Activated CD8-positive, alpha-beta memory T cell treated with anti-CD3 and anti-CD28 coated beads, Interleukin-2, amount 50 U/mL, for 1 hour (primary cell): ENCODE results near the gene FBLN5.
"Not testable (repeated sequence)": the region's sequence is repeated elsewhere in the genome, so short reads cannot be mapped to it uniquely, and the experiment has no call there.

Experiments used
- DNase-seq: peaks from one replicate; pipeline ENCODE4 v3.0.0-alpha.2; 2020; ENCODE audit errors: extremely low read depth

The FBLN5 gene

DNA sequence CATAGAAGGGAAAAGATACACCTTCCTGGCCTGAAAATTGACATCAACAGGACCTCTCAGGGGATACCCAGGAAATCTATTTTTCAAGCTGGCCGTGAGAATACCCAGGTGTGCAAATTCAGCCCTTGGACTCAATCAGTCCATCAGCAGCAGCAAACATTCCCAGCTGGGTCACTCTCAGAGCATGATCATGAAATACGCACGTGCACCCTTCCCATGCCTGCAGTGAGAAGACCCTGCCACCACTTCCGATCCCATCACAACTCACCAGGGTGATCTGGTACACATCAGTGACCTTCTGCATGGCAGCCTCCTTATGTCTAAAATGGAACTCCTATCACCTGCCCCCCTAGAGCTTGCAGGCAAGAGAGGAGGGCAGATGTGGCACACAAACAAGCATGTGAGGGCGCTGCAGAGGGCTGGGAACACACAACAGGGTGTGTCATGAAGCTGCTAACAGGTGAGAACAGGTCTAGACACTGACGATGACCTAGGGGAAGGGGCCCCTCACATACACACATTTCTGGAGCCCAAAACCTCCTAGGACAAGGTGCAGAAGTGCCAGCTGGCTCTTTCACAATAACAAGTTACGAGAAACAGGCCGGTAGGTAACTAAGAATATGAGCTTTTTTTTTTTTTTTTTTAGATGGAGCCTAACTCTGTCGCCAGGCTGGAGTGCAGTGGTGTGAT, 42.4 kb downstream of the FBLN5 start:
- DNase-seq: no peak

DNA sequence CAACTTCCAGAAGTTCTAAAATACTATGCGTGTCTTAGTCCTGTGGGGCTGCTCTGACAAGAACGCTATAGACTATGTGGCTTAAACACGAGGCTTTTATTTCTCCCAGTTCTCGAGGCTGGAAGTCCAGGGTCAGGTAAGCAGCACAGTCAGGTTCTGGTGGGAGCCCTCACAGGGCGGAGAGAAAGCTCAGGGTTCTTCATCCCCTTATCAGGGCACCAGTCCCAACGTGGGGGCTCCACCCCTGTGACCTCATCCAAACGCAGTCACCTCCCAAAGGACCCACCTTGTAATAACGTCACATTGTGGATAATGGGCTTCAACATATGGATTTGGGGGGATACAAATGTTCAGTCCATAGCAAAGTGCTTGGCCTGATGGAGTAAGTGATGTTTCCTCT, 43.0 kb downstream of the FBLN5 start:
- no peak for DNase-seq

DNA sequence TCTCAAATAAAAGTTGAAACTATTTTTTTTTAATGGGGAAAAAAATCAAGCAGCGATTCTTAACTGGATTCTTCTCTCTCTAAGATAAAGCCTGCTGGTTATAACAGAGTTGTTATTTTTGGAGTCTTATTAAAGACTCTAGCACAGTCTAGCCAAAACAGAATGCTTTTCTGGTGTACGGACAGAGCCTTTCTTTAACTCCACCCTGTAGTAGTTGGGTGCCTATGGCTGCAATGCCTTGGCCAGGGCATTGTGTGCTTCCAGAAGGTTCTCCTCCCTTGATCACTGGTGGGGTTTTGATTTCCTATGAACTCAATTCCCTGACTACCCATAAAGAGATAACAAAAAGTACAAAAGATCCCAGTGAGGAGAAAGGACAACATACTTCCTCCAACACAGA, 44.4 kb downstream of the FBLN5 start:
- DNase-seq: no peak

DNA sequence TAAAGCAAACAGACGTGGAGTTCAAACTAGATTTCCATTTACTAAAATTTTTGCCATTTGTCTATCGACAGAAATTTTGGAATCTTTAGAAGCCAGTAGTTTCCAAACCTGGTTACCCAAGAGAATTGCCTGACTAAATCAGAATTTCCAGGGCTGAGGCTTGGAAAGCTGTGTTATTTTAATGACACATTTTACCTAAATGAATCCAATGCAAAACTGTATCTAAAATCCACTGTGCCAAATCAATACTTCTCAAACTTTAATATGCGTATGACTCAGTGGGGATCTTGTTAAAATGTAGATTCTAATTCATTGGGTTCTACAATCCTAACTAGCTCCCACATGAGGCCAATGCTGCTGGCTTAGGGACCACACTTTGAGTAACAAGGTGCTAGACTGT, 45.2 kb downstream of the FBLN5 start:
- no peak for DNase-seq

DNA sequence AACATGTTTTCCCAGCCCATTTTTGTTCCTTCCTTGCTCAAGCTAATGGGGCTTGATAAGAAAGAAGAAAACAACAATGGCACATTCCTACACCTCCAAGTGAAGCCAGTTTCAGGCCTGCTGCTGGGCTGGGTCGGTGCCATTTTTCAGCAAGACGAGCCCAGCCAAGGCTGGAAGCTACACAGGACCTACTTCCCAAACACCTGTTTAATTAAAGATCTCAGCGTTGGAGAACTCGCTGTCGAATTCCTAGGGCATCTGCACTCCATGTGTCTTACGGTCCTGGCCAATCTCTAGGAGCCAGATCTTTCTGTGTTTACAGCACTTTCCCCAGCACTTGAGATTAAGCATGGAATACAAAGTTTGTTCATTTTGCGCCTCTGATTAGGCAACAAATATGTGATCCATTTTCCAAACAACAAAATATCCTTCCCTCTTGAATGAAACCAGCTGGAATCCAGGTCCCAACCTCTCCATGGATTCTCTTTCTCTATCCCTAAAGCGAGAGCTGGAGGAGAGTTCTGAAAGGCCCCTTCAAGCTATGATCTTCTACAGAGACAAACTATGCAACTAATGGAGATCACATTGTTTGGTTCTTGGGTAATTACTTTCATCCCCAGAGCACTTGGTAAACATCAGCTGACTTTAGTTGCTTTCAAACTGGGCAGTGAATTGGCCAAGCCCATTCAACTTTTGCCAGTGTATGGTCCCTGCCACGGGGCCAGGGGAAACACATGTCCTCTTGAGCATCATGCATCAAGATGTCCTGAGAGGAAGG, 45.9 kb downstream of the FBLN5 start:
- no peak for DNase-seq

DNA sequence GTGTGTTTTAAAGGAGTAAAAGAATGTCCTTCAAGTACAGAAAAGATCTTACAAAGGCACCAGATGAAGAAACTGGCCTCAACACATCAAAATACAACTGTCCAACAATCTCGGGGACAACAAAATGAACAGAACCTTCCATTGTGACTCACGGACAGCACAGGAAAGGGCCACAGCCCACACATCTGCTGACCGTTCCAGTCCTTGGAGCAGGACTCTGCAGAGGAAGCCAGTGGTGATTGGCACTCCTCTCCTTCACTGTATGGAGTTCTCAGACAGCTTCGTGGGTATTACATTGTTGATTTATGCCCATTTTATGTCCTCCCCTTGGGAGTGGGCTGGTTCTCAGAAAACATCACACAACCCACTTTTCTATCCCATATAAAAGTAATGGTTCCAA, 47.7 kb downstream of the FBLN5 start:
- DNase-seq: no peak

DNA sequence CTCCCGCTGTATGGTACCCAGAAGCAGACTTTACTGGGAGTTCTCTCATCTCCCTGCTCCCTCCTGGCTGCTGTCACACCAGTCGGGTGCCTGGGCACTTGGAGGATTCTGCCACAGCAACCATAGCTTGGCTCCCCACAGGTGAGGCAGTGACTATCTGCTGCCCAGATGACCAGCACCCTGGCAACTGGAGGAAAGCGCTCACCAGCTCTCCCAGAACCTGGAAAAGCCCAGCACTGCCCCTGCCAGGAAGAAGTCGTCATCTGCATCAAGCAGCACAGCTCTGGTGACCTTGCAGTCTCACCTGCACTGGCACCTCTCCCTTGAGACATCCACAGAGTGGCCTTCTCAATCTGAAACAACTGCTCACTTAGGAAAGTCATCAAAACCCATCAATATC, 48.3 kb downstream of the FBLN5 start:
- DNase-seq: no peak

DNA sequence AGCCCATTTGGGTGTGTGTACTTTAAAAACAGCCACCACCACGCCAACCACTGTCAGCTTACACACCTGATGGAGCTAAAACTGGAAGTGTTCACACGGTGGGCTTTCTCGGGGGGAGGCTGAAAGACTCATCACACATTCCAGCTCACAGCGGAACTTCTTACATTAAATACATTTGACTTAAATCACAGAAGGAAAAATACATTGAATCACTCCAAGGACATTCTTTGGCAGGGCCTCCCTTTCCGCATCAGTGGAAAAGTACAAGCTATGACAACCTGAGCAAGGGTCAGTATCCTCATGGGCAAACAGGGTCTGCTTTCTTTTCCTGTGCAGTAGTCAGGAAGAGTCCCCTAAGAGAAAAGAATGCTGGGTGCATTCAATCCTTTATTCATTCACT, 49.1 kb downstream of the FBLN5 start:
- DNase-seq: no peak

DNA sequence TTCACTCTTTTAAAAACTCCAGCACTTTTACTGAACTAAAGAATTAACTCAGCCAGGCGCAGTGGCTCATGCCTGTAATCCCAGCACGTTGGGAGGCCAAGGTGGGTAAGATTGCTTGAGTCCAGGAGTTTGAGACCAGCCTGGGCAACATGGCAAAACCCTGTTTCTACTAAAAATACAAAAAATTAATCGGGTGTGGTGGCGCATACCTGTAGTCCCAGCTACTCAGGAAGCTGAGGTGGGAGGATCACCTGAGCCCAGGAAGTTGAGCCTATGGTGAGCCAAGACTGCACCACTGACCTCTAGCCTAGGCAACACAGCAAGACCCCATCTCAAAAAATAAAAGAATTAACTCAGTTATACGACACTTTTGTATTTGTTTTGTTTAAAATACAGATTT, 49.8 kb downstream of the FBLN5 start:
- DNase-seq: not testable (repeated sequence)

DNA sequence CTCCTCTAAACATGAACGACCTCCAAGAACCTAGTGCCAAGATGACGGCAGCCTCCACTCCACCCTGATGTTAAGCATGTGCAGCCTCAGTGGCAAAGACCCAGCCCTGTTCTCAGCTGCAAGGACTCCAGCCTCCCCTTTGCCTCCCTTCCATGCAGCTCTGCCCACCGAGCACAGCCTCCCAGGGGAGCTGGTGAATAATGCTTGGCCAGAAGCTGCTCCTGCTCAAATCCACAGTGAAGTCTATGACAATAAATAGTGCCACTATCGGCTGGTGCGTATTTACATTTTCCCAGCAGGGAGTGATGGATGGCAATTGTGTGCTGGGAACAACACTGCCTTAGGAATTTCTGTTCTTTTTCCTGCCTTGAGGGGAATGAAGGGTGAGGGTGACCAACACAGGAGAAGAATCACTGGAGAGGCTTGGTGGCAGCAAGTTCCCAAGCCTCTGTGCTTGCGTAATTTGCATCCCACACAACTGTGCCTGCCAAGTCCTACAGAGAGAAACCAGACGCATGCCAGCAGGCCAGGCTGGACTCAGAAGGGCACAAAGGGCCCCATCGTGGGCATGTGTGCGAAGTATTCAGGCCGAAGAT, 50.3 kb downstream of the FBLN5 start:
- no peak for DNase-seq

DNA sequence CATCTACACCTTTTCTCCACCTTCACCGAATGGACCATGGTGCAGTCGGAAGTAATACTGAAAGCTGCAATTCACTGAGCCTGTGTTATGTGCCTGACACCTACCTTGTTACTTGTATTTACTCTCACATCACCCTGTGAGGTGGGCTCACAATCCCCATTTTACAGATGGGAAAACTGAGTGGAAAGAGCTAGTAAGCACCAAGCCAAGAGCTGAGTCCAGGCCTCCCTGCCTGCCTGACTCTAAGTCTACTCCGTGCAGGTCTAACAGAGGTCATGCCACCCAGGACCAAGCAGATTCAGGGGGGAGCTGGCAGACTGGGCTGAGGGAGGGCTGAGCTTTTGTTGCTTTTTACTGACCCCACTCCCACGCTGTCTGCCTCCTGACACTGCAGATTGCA, 51.1 kb downstream of the FBLN5 start:
- no peak for DNase-seq

DNA sequence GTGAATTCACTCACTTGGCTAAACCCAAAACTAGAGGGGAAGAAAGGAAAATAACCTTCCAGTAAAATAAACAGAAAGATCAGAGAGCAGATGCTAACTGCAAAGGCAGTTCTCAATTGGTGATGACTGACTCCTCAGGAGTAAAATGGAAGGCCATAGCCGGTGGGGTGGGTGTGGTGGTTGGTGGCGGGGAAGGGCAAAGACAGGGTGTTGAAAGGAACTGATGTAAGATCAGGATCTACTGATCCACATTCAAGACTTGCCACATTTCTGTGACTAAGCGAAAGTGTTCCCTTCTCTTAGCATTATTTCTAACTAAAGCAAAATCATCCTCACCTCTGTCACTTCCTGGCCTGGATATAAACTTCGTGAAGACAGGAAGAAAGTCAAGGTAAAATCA, 53.8 kb downstream of the FBLN5 start:
- no peak for DNase-seq

DNA sequence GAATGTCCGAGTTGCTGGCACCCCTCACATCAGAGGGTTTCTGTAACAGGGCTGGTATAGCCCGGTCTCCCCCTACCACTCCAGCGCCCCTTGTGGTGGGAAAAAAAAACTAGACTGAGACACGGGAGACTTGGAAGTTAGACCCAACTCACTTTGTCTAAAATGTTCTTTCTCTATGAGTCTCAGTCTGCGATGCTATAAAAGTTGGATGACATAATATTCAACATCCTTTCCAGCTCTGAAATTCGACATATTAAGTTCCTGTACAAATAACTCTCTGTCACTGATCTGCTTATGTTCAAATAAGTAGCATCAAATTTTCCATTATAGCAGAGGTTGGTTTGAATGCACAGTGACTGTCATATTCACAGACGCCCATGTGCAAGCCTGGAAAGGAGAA, 54.5 kb downstream of the FBLN5 start:
- DNase-seq: no peak

DNA sequence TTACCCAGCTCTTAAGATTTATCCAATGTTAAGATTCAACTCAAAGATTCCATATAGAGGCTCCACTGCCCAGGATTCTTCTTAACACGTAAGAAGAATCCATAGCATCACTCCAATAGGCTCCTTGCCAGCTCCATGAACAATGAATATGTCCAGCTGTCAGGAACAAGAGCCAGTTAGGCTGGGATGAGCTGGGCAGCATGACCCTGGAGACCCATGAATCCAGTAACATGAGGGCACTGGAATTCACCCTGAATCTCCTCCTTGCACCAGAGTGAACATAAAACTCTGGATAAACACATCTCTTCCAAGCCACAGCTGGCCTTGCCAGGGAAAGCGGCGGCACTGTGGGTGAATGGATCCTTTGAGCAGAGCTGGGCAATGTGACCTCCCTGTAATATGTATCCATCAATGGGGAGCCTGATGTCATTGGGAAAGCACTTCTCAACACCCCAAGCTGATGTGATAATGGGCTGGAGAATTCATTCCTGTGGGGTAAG, 55.7 kb downstream of the FBLN5 start:
- no peak for DNase-seq

DNA sequence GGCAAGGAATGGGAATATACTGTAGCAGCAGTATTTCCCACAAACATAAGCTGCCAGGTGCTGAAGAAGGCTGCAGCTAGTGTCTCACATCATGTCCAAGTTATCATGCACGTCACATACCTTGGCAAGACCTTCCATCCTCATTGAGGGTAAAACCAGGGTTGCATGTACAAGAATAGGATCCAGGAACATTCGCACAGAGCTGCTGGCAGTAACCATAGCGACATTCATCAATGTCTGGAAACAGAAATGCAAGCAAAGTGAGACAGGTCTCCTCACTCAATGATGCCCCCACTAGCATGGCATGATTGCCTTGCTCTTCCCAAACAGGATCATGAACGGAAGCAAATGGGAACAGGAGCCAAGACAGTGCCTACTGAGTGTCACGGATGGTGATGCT, 56.4 kb downstream of the FBLN5 start:
- no peak for DNase-seq

DNA sequence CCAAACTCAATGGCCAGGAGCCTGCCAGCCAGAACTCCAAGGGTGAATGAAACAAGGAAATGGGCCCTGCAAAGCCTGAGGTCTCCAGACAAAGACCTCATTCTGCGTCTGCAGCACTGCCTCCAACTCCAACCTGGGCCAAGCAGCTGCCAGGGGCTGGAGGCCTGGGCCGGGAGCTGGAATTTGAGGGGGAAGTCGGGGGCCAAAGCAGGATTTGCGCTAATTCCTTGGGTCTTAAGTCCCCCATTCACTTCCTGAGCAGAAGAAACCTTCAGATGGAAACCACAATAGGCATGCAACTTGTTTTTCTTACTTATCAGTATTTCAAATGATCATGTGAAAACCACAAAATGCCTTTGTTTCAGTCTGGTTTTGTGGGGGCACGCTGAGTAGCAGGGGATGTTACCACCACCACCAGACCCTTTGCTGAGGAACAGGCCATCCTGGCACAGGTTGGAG, 57.2 kb downstream of the FBLN5 start:
- DNase-seq: no peak

DNA sequence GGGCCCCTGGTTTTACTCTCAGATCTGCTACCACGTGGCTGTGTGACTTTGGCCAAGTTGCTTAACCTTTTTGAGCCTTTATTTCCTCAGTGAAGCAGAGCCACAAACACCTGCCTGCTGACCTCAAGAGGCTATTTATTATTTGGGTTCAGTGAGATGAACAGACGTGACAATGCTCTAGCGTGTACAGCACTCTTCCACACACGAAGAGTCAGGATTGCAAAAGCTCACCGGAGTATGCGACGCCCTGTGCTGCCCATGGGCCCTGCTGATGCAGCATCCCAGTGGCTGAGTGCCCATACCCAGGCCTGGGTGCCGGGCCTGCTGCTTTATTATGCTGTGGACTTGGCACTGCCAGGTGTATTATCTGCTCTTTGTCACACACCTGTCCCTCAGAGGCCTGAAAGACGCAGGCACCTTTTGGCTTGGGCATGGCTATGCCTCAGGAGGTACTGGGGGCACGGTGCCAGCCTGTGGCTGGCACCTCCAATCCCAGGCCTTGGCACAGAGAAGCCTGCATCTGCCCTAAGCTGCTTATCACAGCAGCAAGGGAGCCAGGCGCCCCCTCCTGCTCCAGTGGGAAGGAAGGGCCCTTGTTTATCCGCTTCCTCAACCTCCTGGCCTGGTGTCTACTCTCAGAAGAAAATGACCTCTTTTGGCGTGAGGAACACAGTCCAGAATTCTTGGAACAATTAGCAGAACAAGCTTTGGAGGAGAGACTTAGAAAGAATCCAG, 57.9 kb downstream of the FBLN5 start:
- no peak for DNase-seq

DNA sequence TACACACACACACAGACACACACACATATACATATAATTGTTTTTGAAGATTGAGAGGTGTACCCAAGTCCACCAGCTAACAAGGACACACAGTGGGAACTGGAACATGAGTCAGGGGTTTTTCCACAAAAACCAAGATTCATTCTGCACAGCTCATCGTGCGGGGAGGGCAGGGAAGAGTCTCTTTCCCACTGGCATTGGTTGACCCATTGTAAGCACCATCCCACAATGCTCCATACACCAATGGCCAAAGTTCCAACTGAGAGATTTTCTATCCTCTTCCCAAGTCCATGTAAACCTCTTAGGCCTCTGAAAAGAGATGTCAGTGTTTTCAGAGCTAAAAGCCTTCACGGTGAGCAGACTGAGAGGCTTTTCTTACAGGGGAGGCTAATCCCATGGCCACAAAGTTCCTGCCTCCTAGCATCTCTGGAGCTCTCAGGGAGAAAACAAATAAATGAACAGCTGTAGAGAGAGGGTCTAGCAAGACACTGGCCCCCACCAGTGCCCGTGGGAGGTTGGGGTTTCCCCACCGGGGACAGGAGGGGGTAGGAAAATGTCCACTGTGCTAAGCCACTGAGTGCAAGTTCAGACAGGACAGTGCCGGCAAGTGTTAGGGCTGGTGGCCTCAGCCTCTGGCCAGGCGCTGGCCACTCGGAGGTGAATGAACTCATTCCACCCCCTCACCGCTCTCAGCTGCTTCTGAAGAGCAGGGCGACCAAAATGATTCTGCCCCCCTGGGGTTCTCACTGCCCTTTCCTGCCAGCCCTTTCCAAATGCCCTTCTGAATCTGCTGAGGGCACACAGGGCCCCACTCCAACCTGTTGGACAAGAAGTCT, 58.6 kb downstream of the FBLN5 start:
- no peak for DNase-seq

DNA sequence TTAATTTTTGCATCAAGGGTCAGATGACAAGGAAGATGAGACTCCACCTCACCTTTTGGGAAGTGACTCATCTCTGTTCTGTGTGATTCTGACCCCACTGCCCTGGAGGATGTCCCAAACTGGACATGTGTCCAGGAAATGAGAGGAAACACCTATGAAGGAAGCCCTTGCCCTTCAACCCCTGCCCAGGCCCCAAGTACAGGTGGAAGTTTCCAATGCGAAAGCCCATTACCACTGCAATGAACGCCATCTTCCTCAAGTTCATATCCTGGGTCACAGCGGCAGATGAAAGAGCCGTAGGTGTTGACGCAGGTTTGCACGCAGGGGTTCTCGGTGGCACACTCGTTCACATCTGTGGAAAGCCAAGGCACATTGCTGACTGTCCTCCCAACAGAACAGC, 60.5 kb downstream of the FBLN5 start:
- DNase-seq: no peak

DNA sequence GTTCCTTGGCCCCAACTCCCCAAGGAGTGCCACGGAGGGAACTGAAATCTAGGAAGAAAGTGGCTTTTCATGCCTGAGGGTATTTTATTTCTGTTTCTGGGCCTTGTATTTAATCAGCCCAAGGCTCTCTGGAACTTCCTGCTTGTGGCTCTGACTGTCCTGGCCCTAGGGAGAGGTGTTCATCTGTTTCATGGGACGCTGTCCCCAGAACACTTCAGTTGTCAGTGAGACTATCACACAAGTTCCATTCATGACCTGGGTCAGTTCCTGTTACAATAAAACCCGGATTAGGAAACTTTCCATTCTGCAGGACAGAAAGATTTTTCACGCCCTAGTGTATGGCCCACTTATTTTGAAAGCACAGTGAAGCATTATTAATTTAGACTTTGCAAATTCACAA, 61.7 kb downstream of the FBLN5 start:
- no peak for DNase-seq

DNA sequence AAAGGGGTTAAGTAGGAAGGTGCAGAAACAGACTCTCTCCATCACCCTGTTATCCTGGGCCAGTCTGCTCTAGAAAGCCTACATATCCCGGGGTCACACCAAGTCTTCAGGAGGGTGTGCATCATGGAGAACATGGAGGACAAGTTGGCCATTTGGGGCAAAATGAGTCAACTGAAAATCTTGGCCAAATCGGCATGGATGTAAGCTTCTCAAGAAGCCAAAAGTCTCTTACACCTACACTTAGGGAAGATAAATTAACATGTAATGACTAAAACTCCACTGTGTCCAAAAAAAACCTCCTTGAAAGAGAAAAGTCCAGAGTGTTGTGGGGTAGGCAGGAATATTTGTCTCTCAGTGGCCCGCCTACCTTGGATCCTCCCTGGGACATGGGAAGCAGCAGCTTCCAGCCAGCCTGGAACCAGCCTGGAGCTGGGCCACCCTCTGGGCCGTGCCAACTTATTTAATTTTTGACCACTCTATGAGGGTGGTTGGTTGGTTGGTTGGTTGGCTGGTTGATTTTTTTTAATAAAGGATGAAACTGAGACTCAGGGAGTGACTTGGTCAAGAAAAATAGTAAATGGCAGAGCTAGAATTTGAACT, 62.3 kb downstream of the FBLN5 start:
- no peak for DNase-seq
